Skeletal muscle satellite cell (primary cell): ENCODE results near the gene VAT1.
"Not testable (repeated sequence)": the region's sequence is repeated elsewhere in the genome, so short reads cannot be mapped to it uniquely, and the experiment has no call there.

Experiments used
- H3K27me3 ChIP-seq: 2 replicates; pipeline ENCODE4 v1.7.0; 2013; ENCODE audit warnings: low read length; ENCODE audit not compliant: control insufficient read depth, insufficient read depth
- H3K36me3 ChIP-seq: 2 replicates; pipeline ENCODE4 v1.7.0; 2013; ENCODE audit warnings: mild to moderate bottlenecking, control low read depth, low read length; ENCODE audit not compliant: insufficient read depth
- H3K4me1 ChIP-seq: 2 replicates; pipeline ENCODE4 v1.7.0; 2013; ENCODE audit warnings: low read length; ENCODE audit not compliant: control insufficient read depth, insufficient read depth
- H3K4me2 ChIP-seq: 2 replicates; pipeline ENCODE4 v1.7.0; 2013; ENCODE audit warnings: mild to moderate bottlenecking, low read length
- H3K4me3 ChIP-seq: 2 replicates; pipeline ENCODE4 v1.7.0; 2013; ENCODE audit warnings: low read length
- H3K9ac ChIP-seq: 2 replicates; pipeline ENCODE4 v1.7.0; 2013; ENCODE audit warnings: mild to moderate bottlenecking, low read depth, low read length, moderate library complexity
- H3K9me3 ChIP-seq: replicated peaks from 2 replicates; pipeline ENCODE4 v1.7.0; 2013; ENCODE audit warnings: mild to moderate bottlenecking, control low read depth, low read length

Gene VAT1

DNA sequence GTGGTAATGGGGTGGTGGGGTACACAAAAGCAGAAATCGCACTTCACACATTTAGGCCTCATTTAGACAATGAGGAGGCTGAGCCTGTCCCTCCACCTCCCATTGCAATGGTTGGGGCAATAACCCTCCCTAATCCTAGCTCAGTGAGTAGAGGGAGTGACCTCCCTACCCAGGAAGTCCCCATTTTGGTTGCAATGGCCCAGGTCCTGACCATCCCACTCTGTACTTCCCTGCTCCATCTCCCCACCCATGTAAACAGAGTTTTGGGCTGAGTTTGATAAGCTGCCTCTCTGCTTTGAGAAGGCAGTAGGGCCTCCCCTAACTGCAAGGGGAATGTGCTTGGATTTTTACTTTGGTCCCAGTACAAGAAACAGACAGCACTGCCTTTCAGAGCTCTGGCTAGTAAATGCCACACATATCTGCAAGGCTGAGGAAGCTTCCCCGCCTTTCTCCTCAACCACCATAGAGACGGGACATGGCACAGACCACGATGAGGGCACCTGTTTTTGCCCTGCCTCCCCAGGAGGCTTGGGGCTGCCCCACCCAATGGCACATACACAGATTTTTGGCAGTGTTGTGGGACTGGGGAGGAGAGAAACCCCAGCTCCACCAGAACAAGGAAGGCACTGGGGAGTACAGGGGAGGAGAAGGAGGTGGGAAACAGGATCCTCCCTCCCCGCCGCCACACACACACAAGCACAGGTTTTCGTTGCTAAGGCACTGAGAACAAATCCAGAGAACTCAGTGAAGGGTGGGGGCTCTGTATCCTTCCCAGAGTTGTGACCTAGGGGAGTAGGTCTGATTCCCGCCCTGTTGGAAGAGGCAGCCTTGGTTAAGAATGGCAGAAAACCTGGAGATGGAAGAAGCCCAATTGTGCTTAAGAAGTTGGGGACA lies 7.3 kb downstream of the VAT1 start:
- no peak overlapping the region for H3K9ac ChIP-seq
- H3K36me3 ChIP-seq: peaks cover 50% of the 10 kb centered on the region
- H3K9me3 ChIP-seq: no peaks in the 10 kb centered on the region
- no peak overlapping the region for H3K4me2 ChIP-seq
- H3K4me1 ChIP-seq: peaks cover 17% of the 10 kb centered on the region
- no peaks in the 10 kb centered on the region for H3K27me3 ChIP-seq
- no peak overlapping the region for H3K4me3 ChIP-seq

DNA sequence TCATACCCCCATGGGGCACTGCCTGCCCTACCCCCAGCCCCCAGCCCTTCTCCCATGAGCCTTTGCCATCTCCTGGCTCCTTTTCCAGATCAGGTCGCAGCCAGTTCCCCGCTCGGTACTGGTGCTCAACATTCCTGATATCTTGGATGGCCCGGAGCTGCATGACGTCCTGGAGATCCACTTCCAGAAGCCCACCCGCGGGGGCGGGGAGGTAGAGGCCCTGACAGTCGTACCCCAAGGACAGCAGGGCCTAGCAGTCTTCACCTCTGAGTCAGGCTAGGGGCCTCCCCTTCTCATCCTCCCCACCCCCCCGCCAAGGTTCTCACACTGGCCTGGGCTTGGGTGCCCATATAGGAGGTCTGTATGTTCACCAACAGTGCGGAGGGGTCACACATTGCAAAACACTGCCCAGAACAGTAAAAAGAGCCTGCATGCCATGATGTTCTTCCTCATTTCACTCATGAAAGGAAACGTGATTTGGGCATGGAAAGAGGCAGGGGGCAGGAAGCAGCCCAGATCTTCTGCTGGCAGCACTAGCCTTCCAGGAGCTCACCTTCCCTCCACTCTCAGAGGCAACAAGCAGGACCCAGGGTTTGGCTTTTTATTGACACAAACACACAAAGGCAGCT lies 8.1 kb downstream of the VAT1 start:
- Histone ChIP-seq H3K4me3 (no peak overlapping the region), H3K36me3 (peaks cover 50% of the 10 kb centered on the region), H3K4me1 (peaks cover 10% of the 10 kb centered on the region), H3K4me2 (no peak overlapping the region), H3K9ac (no peak overlapping the region), H3K9me3 (no peaks in the 10 kb centered on the region), H3K27me3 (no peaks in the 10 kb centered on the region)

DNA sequence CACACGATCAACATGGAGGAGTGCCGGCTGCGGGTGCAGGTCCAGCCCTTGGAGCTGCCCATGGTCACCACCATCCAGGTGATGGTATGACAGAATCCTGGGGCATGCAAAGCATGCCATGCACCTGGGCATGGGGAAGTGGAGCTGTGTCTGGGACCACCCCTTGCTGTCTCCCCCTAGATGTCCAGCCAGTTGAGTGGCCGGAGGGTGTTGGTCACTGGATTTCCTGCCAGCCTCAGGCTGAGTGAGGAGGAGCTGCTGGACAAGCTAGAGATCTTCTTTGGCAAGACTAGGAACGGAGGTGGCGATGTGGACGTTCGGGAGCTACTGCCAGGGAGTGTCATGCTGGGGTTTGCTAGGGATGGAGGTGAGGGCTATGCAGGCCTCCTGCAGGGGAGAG lies 8.9 kb downstream of the VAT1 start:
- Histone ChIP-seq H3K9ac (no peak overlapping the region), H3K9me3 (no peaks in the 10 kb centered on the region), H3K4me1 (peaks cover 3% of the 10 kb centered on the region), H3K36me3 (peaks cover 42% of the 10 kb centered on the region), H3K27me3 (no peaks in the 10 kb centered on the region), H3K4me2 (no peak overlapping the region), H3K4me3 (no peak overlapping the region)

DNA sequence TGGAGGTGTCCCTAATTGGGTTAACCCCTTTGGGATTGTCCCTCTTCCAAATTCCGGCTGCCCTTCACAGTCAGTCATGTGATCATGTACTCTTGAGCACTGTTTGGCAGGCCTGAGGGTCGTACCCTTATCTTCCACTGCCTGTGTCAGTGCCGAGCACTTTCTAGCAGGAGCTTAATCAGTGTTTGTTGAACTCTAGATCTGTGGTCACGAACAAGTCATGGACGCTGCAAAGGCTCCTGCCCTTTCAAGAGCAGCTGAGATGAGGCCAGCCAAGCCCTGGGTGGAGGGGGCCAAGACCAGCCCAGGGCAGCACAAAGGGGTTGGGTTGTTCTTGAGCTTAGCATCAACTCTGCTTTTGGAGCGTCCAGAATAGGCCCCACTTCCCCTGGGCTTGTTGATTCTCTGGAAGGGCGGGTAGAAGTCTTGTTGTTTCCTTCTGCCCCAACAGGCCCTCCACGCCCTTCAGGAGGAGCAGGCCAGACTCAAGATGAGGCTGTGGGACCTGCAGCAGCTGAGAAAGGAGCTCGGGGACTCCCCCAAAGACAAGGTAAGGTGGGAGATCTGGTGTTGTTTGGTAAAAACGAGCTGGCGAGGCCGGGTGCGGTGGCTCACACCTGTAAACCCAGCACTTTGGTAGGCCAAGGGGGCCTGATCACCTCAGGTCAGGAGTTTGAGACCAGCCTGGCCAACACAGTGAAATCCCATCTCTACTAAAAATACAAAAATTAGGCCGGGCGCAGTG lies 10.3 kb downstream of the VAT1 start:
- Histone ChIP-seq H3K4me1 (peaks cover 3% of the 10 kb centered on the region), H3K4me2 (no peak overlapping the region), H3K27me3 (no peaks in the 10 kb centered on the region), H3K9ac (no peak overlapping the region), H3K36me3 (peaks cover 33% of the 10 kb centered on the region), H3K4me3 (no peak overlapping the region), H3K9me3 (no peaks in the 10 kb centered on the region)

DNA sequence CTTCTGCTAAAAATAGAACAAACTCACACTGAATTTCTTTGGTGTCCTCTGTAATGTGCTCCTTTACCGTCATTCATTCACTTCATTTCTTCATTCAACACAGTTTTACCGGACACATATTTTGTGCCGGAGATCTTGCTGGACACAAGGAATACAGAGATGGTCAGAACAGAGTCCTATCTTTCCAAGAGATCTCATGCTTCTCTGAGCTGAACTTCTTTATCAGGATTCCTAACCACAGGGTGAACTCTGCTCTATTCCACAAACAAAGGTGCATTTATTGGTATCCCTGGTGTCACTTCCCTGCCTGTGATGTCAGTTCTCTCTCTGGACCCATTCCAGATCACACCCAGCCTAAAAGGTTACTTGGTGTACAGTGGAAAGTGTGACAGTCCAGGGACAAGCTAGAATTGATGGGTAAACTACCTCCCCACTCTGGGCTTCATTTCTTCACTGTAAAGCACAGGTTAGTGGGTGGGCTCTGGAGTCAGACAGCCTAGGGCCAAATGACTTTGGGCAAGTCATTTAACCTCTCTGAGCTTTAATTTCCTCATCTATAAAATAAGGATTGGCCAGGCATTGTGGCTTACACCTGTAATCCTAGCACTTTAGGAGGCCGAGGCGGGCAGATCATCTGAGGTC lies 11.4 kb downstream of the VAT1 start:
- no peaks in the 10 kb centered on the region for H3K27me3 ChIP-seq
- no peak overlapping the region for H3K4me2 ChIP-seq
- H3K4me1 ChIP-seq: peaks cover 3% of the 10 kb centered on the region
- H3K9ac ChIP-seq: no peak overlapping the region
- H3K9me3 ChIP-seq: no peaks in the 10 kb centered on the region
- peaks cover 25% of the 10 kb centered on the region for H3K36me3 ChIP-seq
- no peak overlapping the region for H3K4me3 ChIP-seq

DNA sequence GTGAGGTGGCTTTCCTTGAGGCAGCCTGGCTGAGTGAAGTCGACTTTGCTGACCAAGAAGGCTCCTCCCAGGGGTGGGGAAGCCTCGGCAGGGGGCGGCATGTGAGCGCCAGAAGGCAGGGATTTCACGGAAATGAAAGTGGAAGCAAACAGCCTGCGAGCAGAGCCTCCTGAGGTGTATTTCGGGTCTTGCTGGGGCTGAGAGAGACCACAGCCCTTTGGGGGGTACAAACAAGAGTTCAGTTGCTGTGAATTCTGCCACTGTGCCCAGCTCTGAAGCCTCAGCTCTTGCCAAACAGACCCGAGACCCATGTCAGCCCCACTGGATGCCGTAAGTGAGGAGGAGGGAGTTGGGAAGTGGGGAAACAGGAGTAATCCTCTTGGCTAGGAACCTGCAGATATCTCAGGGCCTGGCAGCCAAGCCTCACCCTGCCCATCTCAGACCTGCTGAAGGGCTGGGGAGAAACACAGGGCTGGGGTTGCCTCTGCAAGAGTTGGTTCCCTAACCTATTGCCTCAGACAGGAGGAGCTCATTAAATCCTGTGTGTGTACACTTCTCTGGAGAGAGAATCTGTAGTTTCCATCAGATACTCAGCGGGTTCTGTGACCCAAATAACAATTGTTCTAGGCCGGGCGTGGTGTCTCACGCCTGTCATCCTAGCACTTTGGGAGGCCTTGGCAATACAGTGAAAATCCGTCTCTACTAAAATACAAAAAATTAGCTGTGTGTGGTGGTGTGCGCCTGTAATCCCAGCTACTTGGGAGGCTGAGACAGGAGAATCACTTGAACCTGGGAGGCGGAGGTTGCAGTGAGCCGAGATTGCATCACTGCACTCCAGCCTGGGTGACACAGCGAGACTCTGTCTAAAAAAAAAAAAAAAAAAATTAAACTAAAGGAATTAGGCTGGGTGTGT lies 15.3 kb downstream of the VAT1 start, which contains the start of gene IFI35:
Gene IFI35, plus strand, starts transcription at position 146 of the 913 bp plus-strand sequence. Its CDS starts 164 bp downstream, at position 310.
- H3K9me3 ChIP-seq: no peaks in the 10 kb centered on the region
- peak within 1 kb of the TSS; percentile 90 for H3K4me3 ChIP-seq
- H3K36me3 ChIP-seq: peaks cover 20% of the 10 kb centered on the region
- peak within 1 kb of the TSS; percentile 91 for H3K9ac ChIP-seq
- H3K27me3 ChIP-seq: no peaks in the 10 kb centered on the region
- H3K4me1 ChIP-seq: peaks cover 24% of the 10 kb centered on the region
- H3K4me2 ChIP-seq: peak within 1 kb of the TSS; percentile 99

DNA sequence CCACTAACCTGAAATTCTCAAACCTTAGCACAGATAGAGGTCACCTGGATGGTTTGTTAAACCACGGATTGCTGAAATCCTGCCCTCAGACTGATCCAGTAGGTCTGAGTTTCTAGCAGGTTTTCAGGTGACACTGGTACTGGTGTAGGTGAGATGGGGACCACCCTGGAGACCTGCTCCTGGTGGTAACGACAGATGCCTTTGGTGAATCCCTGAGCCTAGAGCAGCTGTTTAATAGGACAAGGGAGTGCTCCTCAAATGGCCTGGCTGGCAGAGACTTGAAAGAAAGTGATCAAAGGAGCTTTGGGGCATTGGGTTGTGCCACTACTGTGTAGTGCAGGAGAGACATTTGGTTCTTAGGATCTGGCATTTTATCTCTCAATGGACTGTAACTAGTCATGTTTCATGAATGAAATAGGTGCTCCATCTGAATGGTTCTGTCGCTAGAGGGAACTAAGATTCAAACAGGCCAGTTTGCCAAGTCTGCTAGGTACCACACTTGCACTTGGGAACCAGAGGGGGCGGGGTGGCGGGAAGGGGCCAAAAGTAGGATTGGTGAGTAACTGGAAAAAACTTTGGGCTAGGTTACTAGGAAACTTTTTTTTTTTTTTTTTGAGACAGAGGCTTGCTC lies 18.5 kb downstream of the VAT1 start:
- no peaks in the 10 kb centered on the region for H3K27me3 ChIP-seq
- H3K9me3 ChIP-seq: no peaks in the 10 kb centered on the region
- no peak overlapping the region for H3K4me3 ChIP-seq
- H3K4me2 ChIP-seq: no peak overlapping the region
- no peak overlapping the region for H3K9ac ChIP-seq
- peaks cover 47% of the 10 kb centered on the region for H3K36me3 ChIP-seq
- H3K4me1 ChIP-seq: peaks cover 49% of the 10 kb centered on the region

DNA sequence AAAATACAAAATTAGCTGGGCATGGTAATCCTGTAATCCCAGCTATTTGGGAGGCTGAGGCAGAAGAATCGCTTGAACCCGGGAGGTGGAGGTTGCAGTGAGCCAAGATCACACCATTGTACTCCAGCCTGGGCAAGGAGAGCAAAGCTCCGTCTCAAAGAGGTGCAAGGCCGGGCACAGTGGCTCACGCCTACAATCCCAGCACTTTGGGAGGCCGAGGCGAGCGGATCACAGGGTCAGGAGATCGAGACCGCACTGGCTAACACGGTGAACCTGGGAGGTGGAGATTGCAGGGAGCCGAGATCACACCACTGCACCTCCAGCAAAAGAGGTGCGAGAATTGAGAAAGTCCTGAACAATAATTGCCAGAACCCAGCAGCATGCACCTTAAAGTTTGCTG lies 21.3 kb downstream of the VAT1 start:
- peak overlapping the region; percentile 49 for H3K4me2 ChIP-seq
- peaks cover 47% of the 10 kb centered on the region for H3K36me3 ChIP-seq
- peaks cover 54% of the 10 kb centered on the region for H3K4me1 ChIP-seq
- not testable (repeated sequence) for H3K27me3 ChIP-seq, H3K9me3 ChIP-seq, H3K9ac ChIP-seq, H3K4me3 ChIP-seq

DNA sequence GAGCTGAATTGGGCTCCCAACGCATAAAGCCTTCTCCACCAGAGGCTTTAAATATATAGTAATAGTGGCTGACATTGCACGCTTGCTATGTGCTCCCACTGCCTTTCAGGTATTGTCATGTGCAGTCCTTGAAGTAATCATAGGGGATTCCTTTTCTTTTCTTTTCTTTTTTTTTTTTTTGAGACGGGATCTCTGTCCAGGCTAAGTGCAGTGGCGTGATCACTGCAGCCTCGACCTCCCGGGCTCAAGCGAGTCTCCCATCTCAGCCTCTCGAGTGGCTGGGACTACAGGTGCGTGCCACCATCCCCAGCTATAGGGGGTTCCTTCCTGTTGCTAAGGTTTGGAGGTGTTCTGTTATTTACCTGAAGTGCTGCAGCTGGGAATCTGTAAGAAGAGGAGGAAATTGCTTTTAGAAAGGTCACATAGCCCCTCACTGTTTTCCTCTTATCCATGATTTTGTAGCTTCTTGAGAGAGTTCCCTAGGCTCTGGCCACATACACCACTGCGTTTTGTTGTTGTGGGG lies 23.1 kb downstream of the VAT1 start:
- Histone ChIP-seq H3K9me3 (no peaks in the 10 kb centered on the region), H3K4me3 (peak overlapping the region; percentile 92), H3K4me1 (peaks cover 48% of the 10 kb centered on the region), H3K4me2 (peak overlapping the region; percentile 96), H3K36me3 (peaks cover 46% of the 10 kb centered on the region), H3K9ac (peak overlapping the region; percentile 99), H3K27me3 (no peaks in the 10 kb centered on the region)
